Esophagus (tissue), 2 donors: ENCODE results near the gene PROSER2. TPM values are rescaled to one million over a fixed set of nuclear protein-coding genes. Genes with fewer than 3 reads are reported as not detected.

Experiments used
- H3K27ac ChIP-seq, 2 donors: one replicate each; pipeline ENCODE4 v1.5.1; 2013; ENCODE audit warnings: low read depth in 2 of 2, mild to moderate bottlenecking in 2 of 2, inconsistent platforms in 1 of 2, low read length in 1 of 2, moderate library complexity in 1 of 2
- H3K27me3 ChIP-seq, 2 donors: one replicate each; pipeline ENCODE4 v1.6.1; 2013; ENCODE audit warnings: low read length in 2 of 2, control low read depth in 1 of 2, mild to moderate bottlenecking in 1 of 2; ENCODE audit not compliant: insufficient read depth in 2 of 2, control insufficient read depth in 1 of 2
- H3K36me3 ChIP-seq, 2 donors: one replicate each; pipeline ENCODE4 v1.6.1; 2013; ENCODE audit warnings: low read length in 1 of 2; ENCODE audit not compliant: control insufficient read depth in 2 of 2, insufficient read depth in 2 of 2
- H3K4me1 ChIP-seq, 2 donors: one replicate each; pipeline ENCODE4 v1.6.1; 2013; ENCODE audit warnings: low read length in 1 of 2; ENCODE audit not compliant: control insufficient read depth in 2 of 2, insufficient read depth in 2 of 2
- H3K4me3 ChIP-seq, 2 donors: one replicate each; pipeline ENCODE4 v1.5.1; 2013; ENCODE audit warnings: low read length in 2 of 2, mild to moderate bottlenecking in 2 of 2, low read depth in 1 of 2, moderate library complexity in 1 of 2
- H3K9me3 ChIP-seq, 2 donors: one replicate each; pipeline ENCODE4 v1.6.1; 2013; ENCODE audit warnings: mild to moderate bottlenecking in 2 of 2, low read depth in 1 of 2, low read length in 1 of 2, moderate library complexity in 1 of 2; ENCODE audit not compliant: control insufficient read depth in 2 of 2, insufficient read depth in 1 of 2
- WGBS, 2 donors: extraction: QIAGEN DNeasy Blood & Tissue Kit; methylation state at CpG; one replicate each; pipeline ENCODE4 v1.1.7; 2013; 5-methylcytosine and 5-hydroxymethylcytosine counted together
- polyA plus RNA-seq, 2 donors: library from polyadenylated mRNA; stranded (reverse); fragments of 200-250 nt; gene quantifications; one replicate each; pipeline ENCODE4 v1.2.3, GENCODE V29; 2013
- donor health status: healthy with polysubstance abuse.
- donor health status: Bipolar disorder and iron deficiency.

The PROSER2 gene
- polyA plus RNA-seq, 2 donors = 5.2 to 6.8 TPM

DNA sequence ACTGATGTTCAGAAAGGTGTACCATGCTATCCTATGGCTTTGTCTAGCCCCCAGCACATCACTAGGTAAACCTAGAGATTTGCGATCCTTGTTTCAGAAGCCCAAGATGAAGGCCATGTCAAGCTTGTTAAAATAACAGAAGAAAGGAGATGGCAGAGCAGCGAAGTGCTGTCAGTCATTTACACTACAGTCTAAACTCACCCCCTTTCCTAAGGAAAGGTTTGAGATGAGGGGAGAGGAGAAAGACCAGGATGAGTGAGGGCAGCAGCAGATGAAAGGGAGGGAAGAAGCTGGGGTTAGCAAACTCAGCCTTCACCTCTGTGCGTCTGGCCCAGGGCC, 74.8 kb downstream of the PROSER2 start:
- Histone ChIP-seq H3K9me3 (no peaks in the 10 kb centered on the region), H3K27ac (no peak overlapping the region), H3K27me3 (no peaks in the 10 kb centered on the region), H3K4me3 (no peak overlapping the region), H3K36me3 (no peaks in the 10 kb centered on the region), H3K4me1 (peaks cover 0 to 2% of the 10 kb centered on the region in 2 donors)
- 75 to 84% methylated on average over 3 of the region's 3 CpGs for WGBS, 2 donors

- WGBS, 2 donors = 83 to 87% methylated on average over 20 of the region's 20 CpGs
- Histone ChIP-seq H3K36me3 (no peaks in the 10 kb centered on the region), H3K27me3 (no peaks in the 10 kb centered on the region), H3K27ac (no peak overlapping the region), H3K9me3 (no peaks in the 10 kb centered on the region), H3K4me1 (peaks cover 0 to 2% of the 10 kb centered on the region in 2 donors), H3K4me3 (no peak overlapping the region)
Observed at GRCh38 chr10:11898372-11899066, 75.4 kb downstream of the PROSER2 start.

GRCh38 chr10:11899067-11899876, 76.1 kb downstream of the PROSER2 start:
- no peak overlapping the region for H3K4me3 ChIP-seq
- WGBS, 2 donors = 91 to 92% methylated on average over 28 of the region's 28 CpGs
- H3K27me3 ChIP-seq = no peaks in the 10 kb centered on the region
- no peaks in the 10 kb centered on the region for H3K9me3 ChIP-seq
- peaks cover 0 to 2% of the 10 kb centered on the region in 2 donors for H3K4me1 ChIP-seq
- H3K36me3 ChIP-seq = no peaks in the 10 kb centered on the region
- H3K27ac ChIP-seq = no peak overlapping the region

DNA sequence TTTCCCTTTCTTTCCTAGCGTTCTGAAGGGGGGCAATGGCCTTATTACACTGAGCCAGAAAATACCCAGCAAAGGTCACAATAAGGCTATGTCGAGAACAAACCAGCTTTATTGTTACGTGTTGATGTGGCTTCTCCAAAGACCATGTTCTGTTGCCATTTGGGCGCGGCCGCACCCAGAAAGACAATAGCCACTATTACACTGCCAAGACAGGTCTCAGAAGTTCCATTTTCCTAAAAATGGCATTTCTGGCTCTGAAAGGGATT, 77.8 kb downstream of the PROSER2 start:
- Histone ChIP-seq H3K27me3 (no peaks in the 10 kb centered on the region), H3K27ac (no peak overlapping the region), H3K9me3 (no peaks in the 10 kb centered on the region), H3K4me3 (no peak overlapping the region), H3K4me1 (peaks cover 0 to 2% of the 10 kb centered on the region in 2 donors), H3K36me3 (no peaks in the 10 kb centered on the region)
- 83 to 84% methylated on average over 6 of the region's 6 CpGs for WGBS, 2 donors

- WGBS, 2 donors = 62 to 64% methylated on average over 7 of the region's 7 CpGs
- no peak overlapping the region for H3K27ac ChIP-seq
Observed at GRCh38 chr10:11901454-11901832, 78.3 kb downstream of the PROSER2 start.

GRCh38 chr10:11901833-11902475, 78.8 kb downstream of the PROSER2 start:
- no peaks in the 10 kb centered on the region for H3K27me3 ChIP-seq
- peaks cover 0 to 2% of the 10 kb centered on the region in 2 donors for H3K4me1 ChIP-seq
- H3K27ac ChIP-seq = no peak overlapping the region
- H3K4me3 ChIP-seq = no peak overlapping the region
- no peaks in the 10 kb centered on the region for H3K9me3 ChIP-seq
- 65 to 76% methylated on average over 23 of the region's 23 CpGs for WGBS, 2 donors
- no peaks in the 10 kb centered on the region for H3K36me3 ChIP-seq

More at GRCh38 chr10:11901454-11901832, 78.3 kb downstream of the PROSER2 start:
- peaks cover 0 to 2% of the 10 kb centered on the region in 2 donors for H3K4me1 ChIP-seq
- no peak overlapping the region for H3K4me3 ChIP-seq
- H3K27me3 ChIP-seq = no peaks in the 10 kb centered on the region
- H3K36me3 ChIP-seq = no peaks in the 10 kb centered on the region
- H3K9me3 ChIP-seq = no peaks in the 10 kb centered on the region

- Histone ChIP-seq H3K4me1 (peaks cover 0 to 2% of the 10 kb centered on the region in 2 donors), H3K27ac (no peak overlapping the region), H3K27me3 (no peaks in the 10 kb centered on the region), H3K4me3 (no peak overlapping the region), H3K9me3 (no peaks in the 10 kb centered on the region), H3K36me3 (no peaks in the 10 kb centered on the region)
- 93 to 96% methylated on average over 7 of the region's 7 CpGs for WGBS, 2 donors
Observed at GRCh38 chr10:11902646-11903045, 79.5 kb downstream of the PROSER2 start.

DNA sequence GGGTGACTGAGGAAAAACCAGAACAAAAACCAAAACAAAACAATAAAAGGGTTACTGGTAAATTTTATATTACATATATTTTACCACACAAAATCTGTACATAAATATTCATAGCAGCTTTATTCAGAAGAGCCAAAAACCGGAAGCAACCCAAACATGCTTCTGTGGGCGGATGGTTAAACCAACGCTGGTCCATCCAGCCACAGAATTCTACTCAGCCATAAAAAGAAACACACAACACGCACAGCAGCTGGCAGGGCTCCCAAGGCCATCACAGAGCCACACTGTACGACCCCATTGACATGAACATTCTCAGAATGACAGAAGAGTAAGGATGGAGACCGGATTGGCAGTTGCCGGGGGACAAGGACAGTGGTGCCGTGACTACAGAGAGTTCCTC, 83.6 kb downstream of the PROSER2 start:
- WGBS, 2 donors = 67 to 68% methylated on average over 8 of the region's 8 CpGs
- H3K4me1 ChIP-seq = no peaks in the 10 kb centered on the region

DNA sequence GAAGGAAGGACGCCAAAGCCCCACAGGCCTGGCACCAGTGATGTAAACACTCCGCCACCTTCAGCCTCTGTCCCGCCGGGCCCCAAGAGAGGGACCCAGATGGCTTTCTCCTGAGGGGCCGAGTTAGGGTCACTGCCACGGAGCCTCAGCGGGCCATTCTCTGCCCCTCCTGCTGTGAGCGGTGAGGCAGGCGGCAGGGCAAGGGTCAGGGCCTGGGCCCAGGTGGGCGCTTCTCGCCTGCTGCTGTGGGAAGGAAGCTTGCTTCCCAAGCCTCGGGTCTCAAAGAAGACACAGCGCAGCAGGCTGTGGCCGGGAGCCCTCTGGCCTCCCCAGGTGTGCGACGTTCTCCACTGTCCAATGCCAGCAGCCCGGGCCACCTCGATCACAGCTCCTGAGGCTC, 84.8 kb downstream of the PROSER2 start:
- Histone ChIP-seq H3K27me3 (no peaks in the 10 kb centered on the region), H3K36me3 (no peaks in the 10 kb centered on the region), H3K4me3 (no peak overlapping the region), H3K27ac (no peak overlapping the region), H3K9me3 (no peaks in the 10 kb centered on the region), H3K4me1 (no peaks in the 10 kb centered on the region)
- 86 to 91% methylated on average over 18 of the region's 18 CpGs for WGBS, 2 donors

More for the DNA sequence above, 83.6 kb downstream of the PROSER2 start:
- Histone ChIP-seq H3K36me3 (no peaks in the 10 kb centered on the region), H3K27ac (no peak overlapping the region), H3K9me3 (no peaks in the 10 kb centered on the region), H3K4me3 (no peak overlapping the region), H3K27me3 (no peaks in the 10 kb centered on the region)
